ENCODE results near the gene NLGN2.

NLGN2 gene

DNA sequence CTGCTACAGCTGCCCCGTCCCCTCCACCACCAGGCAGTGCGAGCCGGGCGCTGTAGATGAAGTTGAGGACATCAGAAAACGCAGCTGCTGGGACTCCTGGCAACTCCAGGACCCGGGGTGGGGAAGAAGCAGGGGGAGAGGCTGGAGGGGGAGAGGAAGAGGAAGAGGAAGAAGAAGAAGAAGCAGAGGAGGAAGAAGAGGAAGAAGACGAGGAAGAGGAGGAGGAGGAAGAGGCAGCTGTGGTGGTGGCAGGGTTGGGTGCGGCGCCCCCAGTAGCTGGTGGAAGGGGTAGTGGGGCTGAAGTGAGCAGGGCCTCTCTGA, 58.6 kb downstream of the NLGN2 start:
- DNase-seq (ENCODE audit: low spot score) = no peak

DNA sequence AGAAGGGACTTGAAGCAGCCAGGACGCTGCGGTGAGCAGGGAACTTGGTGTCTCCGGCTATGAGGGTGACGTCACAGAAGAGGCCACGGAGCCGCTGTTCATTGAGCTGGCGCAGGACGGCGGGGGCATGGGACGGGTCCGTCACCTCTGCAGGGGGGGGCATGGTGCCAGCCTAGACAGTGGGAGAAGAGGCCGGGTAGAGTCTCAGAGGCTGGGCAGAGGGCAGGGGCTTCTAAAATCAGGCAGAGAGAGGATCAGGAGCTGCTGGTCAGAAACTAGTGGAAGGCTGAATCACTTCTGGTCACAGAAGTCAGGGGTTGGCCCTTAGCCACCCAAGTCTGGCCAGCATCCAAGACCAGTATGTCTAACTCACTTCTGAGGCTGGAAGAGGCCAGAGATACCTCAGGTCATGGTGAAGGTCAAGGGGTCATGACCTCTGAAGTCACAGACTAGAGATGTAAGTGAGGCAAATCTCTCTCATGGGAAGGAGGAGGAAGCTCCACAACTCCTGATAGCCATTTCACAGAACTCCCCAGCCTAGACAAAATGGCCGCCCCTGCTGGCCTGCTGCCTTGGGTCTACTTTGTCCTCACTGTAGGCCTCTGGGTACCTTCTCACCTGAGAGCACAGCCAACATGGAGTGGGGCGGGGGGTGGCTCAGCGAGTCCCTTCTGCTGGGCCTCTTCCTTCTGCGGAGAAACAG, 59.1 kb downstream of the NLGN2 start:
- DNase-seq (ENCODE audit: low spot score) = peak; percentile 51

DNA sequence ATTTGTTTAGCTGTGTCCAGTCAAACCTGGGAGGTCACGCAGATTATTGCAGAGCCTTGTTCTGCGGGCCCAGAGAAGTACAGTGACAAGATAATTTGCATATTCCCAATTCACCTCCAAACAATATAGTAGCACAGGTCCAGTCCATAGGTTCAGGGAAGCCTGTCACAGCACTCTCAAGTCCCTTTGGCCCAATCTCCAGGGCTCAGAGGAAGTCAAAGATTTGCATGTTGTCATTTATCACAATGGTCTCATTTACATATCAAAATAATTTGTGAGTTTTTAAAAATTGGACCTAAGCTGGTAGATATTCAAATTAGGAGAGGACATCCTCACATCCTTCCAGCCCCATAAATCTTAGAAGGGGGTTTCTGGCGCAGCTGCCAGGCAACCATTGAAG, 59.9 kb downstream of the NLGN2 start:
- no peak for DNase-seq (ENCODE audit: low spot score)

DNA sequence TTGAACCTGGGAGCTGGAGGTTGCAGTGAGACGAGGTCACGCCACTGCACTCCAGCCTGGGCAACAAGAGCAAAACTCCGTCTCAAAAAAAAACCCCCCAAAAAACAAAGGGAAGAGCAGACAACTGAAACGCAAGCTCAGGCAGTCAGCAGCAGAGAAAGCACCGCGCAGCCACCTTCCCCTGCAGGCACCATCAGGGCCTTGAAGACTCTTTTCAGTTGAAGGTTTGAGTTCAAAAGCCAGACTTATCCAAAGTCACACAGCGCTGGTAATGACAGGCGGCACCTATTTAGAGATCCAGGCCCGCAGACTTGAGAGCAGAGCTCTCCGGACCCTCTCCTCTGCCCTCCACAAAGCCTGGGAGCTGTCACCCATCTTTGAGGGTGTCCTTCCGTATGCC, 60.6 kb downstream of the NLGN2 start:
- no peak for DNase-seq (ENCODE audit: low spot score)

DNA sequence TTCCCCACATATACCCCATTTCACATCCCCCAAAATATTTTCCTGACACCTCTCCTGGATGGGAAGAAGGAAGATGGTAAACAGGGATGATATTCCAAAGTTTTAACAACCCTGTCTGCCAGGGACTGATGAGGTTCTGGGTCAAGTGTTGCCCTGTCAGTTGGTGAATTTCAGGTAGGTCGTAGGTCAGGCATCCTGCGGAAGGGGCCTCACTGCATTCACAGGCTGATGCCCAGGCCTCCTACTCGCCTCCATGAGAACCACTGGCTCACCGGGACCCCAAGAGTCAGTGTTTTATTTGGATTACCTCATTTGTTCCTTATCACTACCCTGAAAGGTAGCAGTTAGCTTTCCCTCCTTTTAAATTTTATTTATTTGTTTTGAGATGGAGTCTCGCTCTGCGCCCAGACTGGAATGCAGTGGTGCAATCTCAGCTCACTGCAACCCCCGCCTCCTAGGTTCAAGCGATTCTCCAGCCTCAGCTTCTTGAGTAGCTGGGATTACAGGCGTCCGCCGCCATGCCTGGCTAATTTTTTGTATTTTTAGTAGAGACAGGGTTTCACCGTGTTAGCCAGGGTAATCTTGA, 61.3 kb downstream of the NLGN2 start:
- DNase-seq (ENCODE audit: low spot score) = no peak
